T-helper 1 cell treated with Interleukin-12 subunit alpha and Interleukin-12 subunit beta and Interleukin-4 antibody, amounts not matched to agents 30 μg/mL and 1 μg/mL, for 36 hours (primary cell): ENCODE data around the gene KRTAP16-1.

Source experiments
- H3K27ac Mint-ChIP-seq: one replicate; pipeline ENCODE4 v1.8.0; 2021; ENCODE audit warnings: mild to moderate bottlenecking, mixed read lengths
- H3K27me3 Mint-ChIP-seq: one replicate; pipeline ENCODE4 v1.8.0; 2021; ENCODE audit warnings: low read depth, mixed read lengths
- H3K36me3 Mint-ChIP-seq: one replicate; pipeline ENCODE4 v1.8.0; 2021; ENCODE audit warnings: low read depth, mixed read lengths
- H3K4me1 Mint-ChIP-seq: one replicate; pipeline ENCODE4 v1.8.0; 2021; ENCODE audit warnings: low read depth, mixed read lengths
- H3K4me3 Mint-ChIP-seq: one replicate; pipeline ENCODE4 v1.8.0; 2021; ENCODE audit warnings: mild to moderate bottlenecking, moderate library complexity, mixed read lengths
- H3K9me3 Mint-ChIP-seq: one replicate; pipeline ENCODE4 v1.8.0; 2021; ENCODE audit warnings: mixed read lengths

Gene KRTAP16-1

GRCh38 chr17:41322903-41323895 lies 14.1 kb upstream of the KRTAP16-1 start:
- no peak overlapping the region for H3K27ac Mint-ChIP-seq
- H3K9me3 Mint-ChIP-seq: peaks cover 14% of the 10 kb centered on the region
- H3K4me1 Mint-ChIP-seq: no peaks in the 10 kb centered on the region
- H3K4me3 Mint-ChIP-seq: no peak overlapping the region
- H3K27me3 Mint-ChIP-seq: no peaks in the 10 kb centered on the region
- H3K36me3 Mint-ChIP-seq: no peaks in the 10 kb centered on the region

DNA sequence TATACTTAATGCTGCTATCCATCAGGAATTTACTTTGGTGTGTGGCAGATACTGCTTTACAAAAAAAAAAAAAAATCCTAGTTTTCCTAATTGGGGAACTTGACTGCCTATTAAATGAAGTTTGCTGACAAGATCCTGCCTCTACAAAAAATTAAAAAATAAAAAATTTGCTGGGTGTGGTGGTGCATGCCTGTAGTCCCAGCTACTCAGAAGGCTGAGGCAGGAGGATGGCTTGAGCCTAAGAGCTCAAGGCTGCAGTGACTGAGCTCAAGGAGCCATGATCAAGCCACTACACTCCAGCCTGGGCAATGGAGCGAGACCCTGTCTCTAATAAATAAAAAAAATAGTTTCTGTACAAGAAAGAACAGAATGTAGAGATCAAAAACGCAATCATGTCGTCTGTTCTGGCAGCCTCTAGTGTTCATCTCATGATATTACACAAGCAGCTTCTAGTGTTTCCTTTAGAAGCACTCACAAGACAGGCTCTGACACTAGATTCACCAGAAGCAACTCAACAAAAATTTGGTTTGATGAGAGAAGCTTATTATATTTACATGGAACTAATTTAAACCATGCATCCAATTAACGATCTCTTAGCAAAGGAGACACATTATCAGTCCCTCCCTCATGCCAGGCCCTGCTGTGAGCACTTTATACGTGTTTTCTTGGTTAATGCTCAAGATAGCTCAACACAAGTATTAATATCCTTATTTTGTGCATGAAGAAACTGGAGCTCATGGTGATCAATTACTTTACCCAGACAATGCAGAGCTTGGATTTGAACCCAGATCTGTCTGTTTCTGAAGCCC lies 13.2 kb upstream of the KRTAP16-1 start:
- H3K4me1 Mint-ChIP-seq: no peaks in the 10 kb centered on the region
- peaks cover 14% of the 10 kb centered on the region for H3K9me3 Mint-ChIP-seq
- H3K36me3 Mint-ChIP-seq: no peaks in the 10 kb centered on the region
- H3K27ac Mint-ChIP-seq: no peak overlapping the region
- no peak overlapping the region for H3K4me3 Mint-ChIP-seq
- peaks cover 3% of the 10 kb centered on the region for H3K27me3 Mint-ChIP-seq

DNA sequence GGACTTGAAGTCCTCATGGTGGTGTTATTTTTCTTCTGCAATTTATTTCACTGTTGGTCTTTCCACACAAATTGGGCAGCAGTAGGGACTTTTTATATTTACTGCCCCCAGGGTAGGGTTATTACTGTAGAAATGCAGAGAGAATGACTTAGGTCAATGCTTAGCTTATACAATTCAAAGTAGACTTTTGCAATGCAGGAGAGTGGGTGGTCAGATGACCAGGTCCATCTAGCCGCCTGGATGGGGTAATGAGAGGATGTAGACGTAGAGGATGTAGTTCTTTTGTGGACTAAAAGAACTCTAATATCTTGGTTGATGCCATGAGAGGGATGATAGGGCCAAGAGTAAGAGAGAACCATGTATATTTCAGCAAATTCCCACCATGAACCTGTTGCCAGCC lies 9.1 kb upstream of the KRTAP16-1 start:
- H3K36me3 Mint-ChIP-seq: no peaks in the 10 kb centered on the region
- H3K27me3 Mint-ChIP-seq: peaks cover 7% of the 10 kb centered on the region
- H3K9me3 Mint-ChIP-seq: peaks cover 14% of the 10 kb centered on the region
- no peak overlapping the region for H3K27ac Mint-ChIP-seq
- no peak overlapping the region for H3K4me3 Mint-ChIP-seq
- H3K4me1 Mint-ChIP-seq: no peaks in the 10 kb centered on the region

DNA sequence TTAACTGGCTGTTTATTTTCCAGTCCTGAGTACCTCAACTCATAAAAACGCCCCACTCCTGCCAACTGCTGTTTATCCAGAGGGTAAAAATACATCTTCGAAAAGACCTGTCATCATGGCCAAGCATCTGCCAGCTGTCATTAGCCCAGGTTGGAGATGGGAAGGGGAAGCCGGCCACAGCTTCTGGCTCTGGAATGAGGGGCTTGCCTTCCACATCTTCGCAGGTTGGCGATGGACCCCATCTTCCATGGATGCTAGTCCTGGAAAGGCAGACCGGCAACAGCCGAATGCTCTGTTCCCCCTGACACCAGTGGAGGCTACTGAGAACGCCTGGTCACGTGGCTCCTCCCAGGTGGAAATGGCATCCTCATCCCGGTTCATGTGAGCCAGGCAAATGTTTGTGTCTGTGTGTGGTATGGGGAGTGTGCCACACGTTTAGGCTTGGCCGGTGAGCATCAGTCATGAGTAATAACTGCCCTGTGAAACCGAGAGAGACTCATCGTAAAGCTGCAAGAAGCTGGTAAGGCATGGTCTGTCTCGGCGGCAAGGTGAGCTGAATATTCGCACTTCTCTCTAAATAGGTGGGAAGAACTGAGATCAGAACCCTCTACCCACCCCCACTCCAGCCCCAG lies 6.8 kb upstream of the KRTAP16-1 start:
- Mint-ChIP-seq H3K4me3 (no peak overlapping the region), H3K27ac (no peak overlapping the region)

GRCh38 chr17:41315204-41315794 lies 6.2 kb upstream of the KRTAP16-1 start, which contains the start of gene KRTAP17-1:
TSS of gene KRTAP17-1 (minus strand) at chr17:41315710. CDS start at chr17:41315650, 60 bp downstream.
- no peak within 1 kb of the TSS for H3K27ac Mint-ChIP-seq
- H3K4me1 Mint-ChIP-seq: peaks cover 4% of the 10 kb centered on the region
- H3K36me3 Mint-ChIP-seq: no peaks in the 10 kb centered on the region
- peaks cover 18% of the 10 kb centered on the region for H3K27me3 Mint-ChIP-seq
- peaks cover 10% of the 10 kb centered on the region for H3K9me3 Mint-ChIP-seq
- no peak within 1 kb of the TSS for H3K4me3 Mint-ChIP-seq

More for the DNA sequence above, 6.8 kb upstream of the KRTAP16-1 start:
- H3K9me3 Mint-ChIP-seq: peaks cover 14% of the 10 kb centered on the region
- H3K4me1 Mint-ChIP-seq: peaks cover 3% of the 10 kb centered on the region
- peaks cover 18% of the 10 kb centered on the region for H3K27me3 Mint-ChIP-seq
- H3K36me3 Mint-ChIP-seq: no peaks in the 10 kb centered on the region

DNA sequence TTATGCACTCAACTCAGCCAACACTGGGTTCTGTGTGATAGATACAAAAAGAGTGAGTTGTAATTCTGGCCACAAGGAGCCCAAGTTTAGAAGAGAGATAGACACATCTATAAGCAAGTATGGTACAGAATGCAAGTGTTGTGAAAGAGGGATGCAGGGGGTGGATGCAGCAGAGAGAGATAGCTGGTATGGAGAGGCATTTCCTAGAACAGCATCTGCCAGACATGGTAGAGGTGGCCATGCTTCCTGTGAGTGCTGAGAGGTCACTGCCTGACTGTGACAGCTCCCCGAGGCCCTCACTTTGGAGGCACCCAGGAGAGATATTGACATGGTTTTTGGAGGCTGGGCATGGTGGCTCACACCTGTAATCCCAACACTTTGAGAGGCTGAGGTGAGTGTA lies 2.0 kb upstream of the KRTAP16-1 start:
- no peaks in the 10 kb centered on the region for H3K9me3 Mint-ChIP-seq
- peaks cover 24% of the 10 kb centered on the region for H3K4me1 Mint-ChIP-seq
- H3K27ac Mint-ChIP-seq: no peak overlapping the region
- no peaks in the 10 kb centered on the region for H3K36me3 Mint-ChIP-seq
- peaks cover 20% of the 10 kb centered on the region for H3K27me3 Mint-ChIP-seq
- H3K4me3 Mint-ChIP-seq: no peak overlapping the region

- Mint-ChIP-seq H3K27me3 (peaks cover 19% of the 10 kb centered on the region), H3K4me3 (peak overlapping the region; percentile 18), H3K9me3 (no peaks in the 10 kb centered on the region), H3K27ac (peak overlapping the region; percentile 46), H3K36me3 (no peaks in the 10 kb centered on the region), H3K4me1 (peaks cover 24% of the 10 kb centered on the region)
These were observed 725 bp downstream of the KRTAP16-1 start for GRCh38 chr17:41308251-41308917.

GRCh38 chr17:41307647-41308046 lies 1.5 kb downstream of the KRTAP16-1 start:
- H3K27me3 Mint-ChIP-seq: peaks cover 19% of the 10 kb centered on the region
- peak overlapping the region; percentile 46 for H3K27ac Mint-ChIP-seq
- H3K4me3 Mint-ChIP-seq: peak overlapping the region; percentile 25
- H3K9me3 Mint-ChIP-seq: no peaks in the 10 kb centered on the region
- no peaks in the 10 kb centered on the region for H3K36me3 Mint-ChIP-seq
- peaks cover 24% of the 10 kb centered on the region for H3K4me1 Mint-ChIP-seq

- Mint-ChIP-seq H3K4me1 (peaks cover 15% of the 10 kb centered on the region), H3K36me3 (no peaks in the 10 kb centered on the region), H3K4me3 (no peak overlapping the region), H3K27me3 (peaks cover 11% of the 10 kb centered on the region), H3K9me3 (no peaks in the 10 kb centered on the region), H3K27ac (no peak overlapping the region)
These were observed 5.0 kb downstream of the KRTAP16-1 start for GRCh38 chr17:41304091-41304490.

DNA sequence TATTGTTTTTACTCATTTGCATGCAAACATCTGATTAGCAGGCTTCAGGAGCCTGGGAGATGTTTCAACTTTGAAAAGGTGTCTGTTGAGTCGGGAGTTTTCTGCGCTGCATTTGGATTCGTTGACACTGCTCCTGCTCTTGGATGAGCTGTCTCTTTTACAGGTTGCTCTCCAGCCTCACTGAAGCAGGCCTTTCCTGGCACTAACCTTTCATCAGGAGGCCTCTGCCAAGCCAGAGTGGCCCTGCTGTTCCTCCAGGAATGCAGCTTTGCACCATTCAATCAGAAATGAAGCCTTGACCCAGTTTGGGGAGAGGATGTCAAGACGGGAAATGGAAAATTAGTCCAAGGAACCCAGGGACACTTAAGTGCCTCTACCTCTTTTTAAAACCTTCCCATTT lies 6.1 kb downstream of the KRTAP16-1 start:
- no peak overlapping the region for H3K4me3 Mint-ChIP-seq
- peaks cover 9% of the 10 kb centered on the region for H3K27me3 Mint-ChIP-seq
- no peaks in the 10 kb centered on the region for H3K36me3 Mint-ChIP-seq
- peaks cover 4% of the 10 kb centered on the region for H3K4me1 Mint-ChIP-seq
- no peak overlapping the region for H3K27ac Mint-ChIP-seq
- H3K9me3 Mint-ChIP-seq: no peaks in the 10 kb centered on the region

DNA sequence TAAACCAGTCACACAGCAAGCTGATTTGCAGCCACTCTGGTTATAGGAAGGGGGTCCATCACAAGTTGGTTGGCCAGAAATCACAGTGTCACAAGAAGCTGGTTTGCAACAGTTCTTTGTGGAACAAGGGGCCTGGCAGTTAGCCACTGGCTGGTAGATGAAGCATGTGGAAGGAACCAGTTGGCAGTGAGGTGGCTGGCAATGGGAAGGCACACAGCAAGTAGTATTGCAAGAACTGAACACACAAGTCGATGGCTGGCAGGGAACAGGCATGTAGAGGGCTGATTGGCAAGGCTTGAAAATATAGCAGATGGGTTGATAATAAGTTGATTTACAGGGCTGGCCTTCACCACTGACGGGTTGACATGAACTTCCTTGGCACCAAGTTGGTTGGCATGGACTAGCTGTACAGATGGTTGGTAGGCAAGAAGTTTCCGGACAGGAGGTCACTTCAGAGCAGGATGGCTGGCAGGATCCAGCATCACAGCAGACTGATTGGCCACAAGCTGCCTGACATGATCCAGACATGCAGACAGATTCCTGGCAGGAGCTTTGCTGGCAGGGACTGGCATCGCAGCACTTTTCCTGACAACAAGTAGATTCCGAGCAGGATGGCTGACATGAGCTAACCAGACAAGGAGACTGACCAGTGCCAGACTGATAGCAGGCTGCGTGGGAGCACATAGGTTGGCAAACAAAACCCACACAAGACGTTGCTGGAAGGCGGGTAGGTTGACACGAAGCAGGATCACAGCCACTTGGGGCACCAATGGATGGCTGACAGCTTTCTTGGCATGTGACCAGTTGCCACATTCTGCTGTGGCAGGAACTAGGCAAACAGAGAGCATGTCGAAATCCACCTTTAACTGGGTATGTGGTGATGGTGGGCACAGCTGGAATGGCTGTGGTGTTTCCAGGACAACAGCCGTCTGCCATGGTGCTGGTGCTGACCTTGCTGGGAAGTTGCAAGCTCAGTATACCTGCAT lies 6.9 kb downstream of the KRTAP16-1 start, which contains the start of gene KRTAP29-1:
TSS of gene KRTAP29-1 (minus strand) at position 936 of the 986 bp plus-strand sequence. CDS start at position 936, 0 bp downstream.
- Mint-ChIP-seq H3K9me3 (no peaks in the 10 kb centered on the region), H3K4me3 (no peak within 1 kb of the TSS), H3K27ac (no peak within 1 kb of the TSS), H3K27me3 (peaks cover 3% of the 10 kb centered on the region), H3K4me1 (no peaks in the 10 kb centered on the region), H3K36me3 (no peaks in the 10 kb centered on the region)

DNA sequence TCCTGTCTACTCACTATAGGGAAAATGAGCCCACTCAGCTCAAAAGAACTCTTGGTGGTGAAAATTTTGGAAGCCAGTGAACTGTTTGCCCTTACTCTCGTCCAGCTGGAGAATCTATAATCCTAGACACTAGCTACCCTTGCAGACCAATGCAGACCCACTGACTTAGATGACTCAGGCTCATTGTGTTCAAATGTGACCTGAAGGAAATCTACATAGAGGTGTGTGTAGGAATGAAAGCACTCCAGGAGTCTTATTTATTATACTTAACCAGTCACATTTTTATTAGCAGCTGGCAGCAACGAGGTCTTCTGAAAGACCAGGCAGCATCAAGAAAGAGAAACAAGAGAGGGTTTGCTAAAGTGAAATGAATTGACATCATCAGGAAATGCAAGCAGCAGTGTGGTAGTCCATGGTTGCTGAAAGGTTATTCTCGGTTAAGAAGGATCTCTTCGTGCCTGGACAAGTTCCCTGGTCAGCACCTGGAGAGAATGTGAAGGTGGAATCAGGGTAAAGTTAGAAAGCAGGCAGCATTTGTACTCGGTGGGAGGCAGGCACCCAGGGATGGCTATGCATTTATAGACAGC lies 7.8 kb downstream of the KRTAP16-1 start:
- H3K4me1 Mint-ChIP-seq: no peaks in the 10 kb centered on the region
- no peak overlapping the region for H3K4me3 Mint-ChIP-seq

More for the DNA sequence above, 7.8 kb downstream of the KRTAP16-1 start:
- H3K27ac Mint-ChIP-seq: no peak overlapping the region
- H3K9me3 Mint-ChIP-seq: no peaks in the 10 kb centered on the region
- peaks cover 7% of the 10 kb centered on the region for H3K27me3 Mint-ChIP-seq
- no peaks in the 10 kb centered on the region for H3K36me3 Mint-ChIP-seq
